ENCODE data around the gene ABCA2. TPM values are rescaled to one million over a fixed set of nuclear protein-coding genes. Genes with fewer than 3 reads are reported as not detected.

ABCA2 gene
- total RNA-seq, 1 donor from 2014 or later = 7.6 TPM

DNA sequence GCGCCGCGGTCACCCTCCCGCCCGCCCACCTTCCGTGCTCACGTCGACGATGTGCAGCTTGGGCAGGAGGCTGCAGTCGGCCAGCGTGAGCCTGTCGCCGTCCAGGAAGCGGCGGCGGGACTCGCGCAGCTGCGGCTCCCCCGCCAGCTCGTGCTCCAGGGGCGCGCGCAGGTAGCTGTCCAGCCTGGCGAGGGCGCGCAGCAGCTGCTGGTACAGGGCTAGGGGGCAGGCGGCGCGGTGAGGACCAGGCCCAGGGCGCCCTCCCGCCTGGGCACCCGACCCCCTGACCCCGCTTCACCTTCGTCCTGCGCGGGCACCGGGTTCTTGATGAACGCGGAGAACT, 33.2 kb downstream of the ABCA2 start:
- DNase-seq (ENCODE audit: low read depth) = no peak
- no peak overlapping the region for H3K4me3 ChIP-seq (ENCODE audit: low read depth, low read length)
- TF ChIP-seq, protein P1, sequence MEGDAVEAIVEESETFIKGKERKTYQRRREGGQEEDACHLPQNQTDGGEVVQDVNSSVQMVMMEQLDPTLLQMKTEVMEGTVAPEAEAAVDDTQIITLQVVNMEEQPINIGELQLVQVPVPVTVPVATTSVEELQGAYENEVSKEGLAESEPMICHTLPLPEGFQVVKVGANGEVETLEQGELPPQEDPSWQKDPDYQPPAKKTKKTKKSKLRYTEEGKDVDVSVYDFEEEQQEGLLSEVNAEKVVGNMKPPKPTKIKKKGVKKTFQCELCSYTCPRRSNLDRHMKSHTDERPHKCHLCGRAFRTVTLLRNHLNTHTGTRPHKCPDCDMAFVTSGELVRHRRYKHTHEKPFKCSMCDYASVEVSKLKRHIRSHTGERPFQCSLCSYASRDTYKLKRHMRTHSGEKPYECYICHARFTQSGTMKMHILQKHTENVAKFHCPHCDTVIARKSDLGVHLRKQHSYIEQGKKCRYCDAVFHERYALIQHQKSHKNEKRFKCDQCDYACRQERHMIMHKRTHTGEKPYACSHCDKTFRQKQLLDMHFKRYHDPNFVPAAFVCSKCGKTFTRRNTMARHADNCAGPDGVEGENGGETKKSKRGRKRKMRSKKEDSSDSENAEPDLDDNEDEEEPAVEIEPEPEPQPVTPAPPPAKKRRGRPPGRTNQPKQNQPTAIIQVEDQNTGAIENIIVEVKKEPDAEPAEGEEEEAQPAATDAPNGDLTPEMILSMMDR (conservative IDR thresholded peaks at IDR 0.05; ENCODE audit: low read depth, low read length) = no peak

DNA sequence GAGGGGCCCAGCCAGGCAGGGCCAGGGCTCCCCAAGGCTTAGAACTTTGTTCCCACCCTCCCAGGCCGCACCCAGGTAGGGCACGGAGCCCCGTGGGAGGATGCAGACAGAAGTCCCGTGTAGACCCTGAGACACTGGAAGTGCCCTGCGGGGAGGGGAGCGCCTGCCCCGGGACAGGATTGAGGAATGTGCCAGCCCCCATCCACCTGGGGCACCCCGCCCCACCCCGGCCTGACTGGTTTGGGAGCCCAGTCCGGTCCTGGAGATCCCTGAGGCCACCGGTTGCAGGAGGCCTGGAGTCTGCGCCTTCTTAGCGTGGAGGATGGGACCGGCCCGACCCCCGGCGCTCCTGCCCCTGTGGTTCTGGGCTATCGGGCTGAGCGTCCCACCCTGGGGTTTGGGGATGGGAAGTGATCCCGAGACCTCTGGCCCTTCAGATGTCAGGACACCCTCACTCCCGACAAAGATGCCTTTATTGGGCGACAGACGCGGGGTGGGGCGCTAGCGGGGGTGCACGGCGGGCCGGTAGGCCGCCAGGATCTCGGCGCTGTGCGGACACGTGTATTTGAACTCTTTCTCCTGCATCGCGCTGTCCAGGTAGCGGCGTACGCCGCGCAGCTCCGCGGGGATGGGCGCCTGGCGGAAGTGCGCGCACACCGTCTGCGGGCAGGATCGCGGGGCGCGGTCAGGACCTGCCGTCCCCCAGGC, 33.7 kb downstream of the ABCA2 start:
- H3K4me3 ChIP-seq (ENCODE audit: low read depth, low read length) = no peak overlapping the region
- TF ChIP-seq, protein P1 (conservative IDR thresholded peaks at IDR 0.05; ENCODE audit: low read depth, low read length) = no peak
- no peak for DNase-seq (ENCODE audit: low read depth)

DNA sequence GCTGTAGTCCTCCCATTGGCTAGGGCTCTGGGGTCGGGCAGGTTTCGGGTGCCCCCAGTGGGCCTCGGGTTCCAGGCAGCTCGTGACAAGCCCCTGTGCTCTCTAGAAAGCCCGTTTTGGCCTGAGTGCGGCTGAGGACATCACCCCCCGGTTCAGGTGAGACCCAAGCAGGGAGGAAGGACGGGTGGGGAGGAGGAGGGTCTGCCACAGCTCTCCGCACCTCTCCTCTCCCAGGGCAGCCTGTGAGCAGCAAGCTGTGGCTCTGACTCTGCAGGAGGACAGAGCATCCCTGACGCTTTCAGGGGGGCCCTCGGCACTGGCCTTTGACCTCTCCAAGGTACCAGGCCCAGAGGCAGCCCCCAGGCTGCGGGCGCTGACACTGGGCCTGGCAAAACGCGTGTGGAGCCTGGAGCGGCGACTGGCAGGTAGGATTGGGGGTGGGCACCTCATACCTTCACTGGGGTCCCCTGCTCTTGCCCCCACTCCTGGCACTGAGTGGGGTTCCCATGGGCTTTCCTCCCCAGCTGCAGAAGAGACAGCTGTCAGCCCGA, 35.1 kb downstream of the ABCA2 start:
- TF ChIP-seq, protein P1 (conservative IDR thresholded peaks at IDR 0.05; ENCODE audit: low read depth, low read length) = no peak
- peak overlapping the region; percentile 84 for H3K4me3 ChIP-seq (ENCODE audit: low read depth, low read length)
- no peak for DNase-seq (ENCODE audit: low read depth)

DNA sequence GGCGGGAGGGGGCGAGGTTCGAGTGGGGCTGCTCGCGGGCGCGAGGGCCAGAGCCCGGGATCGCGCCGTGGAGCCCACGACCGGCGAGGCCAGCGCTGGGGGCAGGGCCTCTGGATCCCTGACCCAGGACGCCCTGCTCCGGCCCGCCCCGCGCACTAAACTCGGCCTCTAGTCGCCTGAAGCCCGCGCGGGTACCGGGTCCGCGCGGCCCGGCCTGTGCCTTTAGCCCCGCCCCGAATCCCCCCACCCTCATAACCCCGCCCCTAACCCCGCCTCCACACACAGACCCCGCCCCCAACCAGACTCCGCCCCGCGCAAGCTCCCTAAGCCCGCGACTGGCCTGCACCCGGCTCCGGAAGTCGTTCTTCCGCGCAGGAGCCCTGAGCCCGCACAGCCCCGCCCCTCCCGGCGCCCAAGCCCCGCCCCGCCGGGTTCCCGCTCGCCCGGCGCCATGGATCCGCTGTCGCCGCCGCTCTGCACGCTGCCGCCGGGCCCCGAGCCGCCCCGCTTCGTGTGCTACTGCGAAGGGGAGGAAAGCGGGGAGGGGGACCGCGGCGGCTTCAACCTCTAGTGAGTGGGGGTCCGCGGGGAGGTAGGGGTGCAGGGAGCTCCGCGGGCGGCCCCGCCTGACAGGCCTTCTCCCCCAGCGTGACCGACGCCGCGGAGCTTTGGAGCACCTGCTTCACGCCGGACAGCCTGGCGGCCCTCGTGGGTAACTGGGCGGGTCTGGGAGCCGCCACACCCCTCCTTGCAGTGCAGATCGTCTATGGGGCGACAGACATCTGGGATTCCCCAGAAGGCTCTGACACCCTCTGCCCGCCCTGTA, 35.8 kb downstream of the ABCA2 start, which contains the start of gene PAXX:
Gene PAXX, plus strand, starts transcription at position 430 of the 826 bp plus-strand sequence. Its CDS starts 22 bp downstream, at position 452.
- H3K4me3 ChIP-seq (ENCODE audit: low read depth, low read length) = peak within 1 kb of the TSS; percentile 84
- TF ChIP-seq, protein P1 (conservative IDR thresholded peaks at IDR 0.05; ENCODE audit: low read depth, low read length) = no peak
- peak; percentile 23 for DNase-seq (ENCODE audit: low read depth)

DNA sequence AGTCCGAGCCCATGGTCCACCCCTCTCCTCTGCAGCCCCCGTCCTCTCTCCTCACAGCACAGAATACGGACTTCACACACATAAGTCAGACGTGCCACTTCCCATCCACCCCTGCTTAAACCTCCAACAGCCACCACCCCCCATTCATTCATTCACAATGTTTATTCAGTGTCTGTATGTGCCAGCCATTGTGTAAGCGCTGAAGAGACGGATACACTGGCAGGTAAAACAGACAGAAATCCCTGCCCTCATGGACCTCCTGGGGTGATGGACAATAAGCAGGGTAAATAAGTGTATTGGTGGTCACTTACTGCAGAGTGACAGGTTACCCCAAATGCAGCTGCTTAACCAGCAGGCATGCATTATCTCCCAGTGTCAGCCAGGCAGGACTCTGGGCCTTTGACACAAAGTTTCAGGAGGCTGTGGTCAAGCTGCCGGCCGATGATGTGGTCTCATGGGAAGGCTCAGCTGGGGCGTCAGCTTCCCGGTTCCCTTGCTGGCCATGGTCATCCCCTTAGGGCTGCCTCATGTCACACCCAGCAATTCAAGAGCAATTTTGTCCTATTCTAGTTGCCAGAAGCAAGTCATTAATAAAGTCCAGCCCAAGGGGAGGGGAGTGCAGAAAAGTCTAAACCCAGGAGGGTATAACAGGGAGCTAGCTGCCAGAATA, 37.7 kb downstream of the ABCA2 start:
- no peak overlapping the region for H3K4me3 ChIP-seq (ENCODE audit: low read depth, low read length)
- TF ChIP-seq, protein P1 (conservative IDR thresholded peaks at IDR 0.05; ENCODE audit: low read depth, low read length) = no peak
- no peak for DNase-seq (ENCODE audit: low read depth)

DNA sequence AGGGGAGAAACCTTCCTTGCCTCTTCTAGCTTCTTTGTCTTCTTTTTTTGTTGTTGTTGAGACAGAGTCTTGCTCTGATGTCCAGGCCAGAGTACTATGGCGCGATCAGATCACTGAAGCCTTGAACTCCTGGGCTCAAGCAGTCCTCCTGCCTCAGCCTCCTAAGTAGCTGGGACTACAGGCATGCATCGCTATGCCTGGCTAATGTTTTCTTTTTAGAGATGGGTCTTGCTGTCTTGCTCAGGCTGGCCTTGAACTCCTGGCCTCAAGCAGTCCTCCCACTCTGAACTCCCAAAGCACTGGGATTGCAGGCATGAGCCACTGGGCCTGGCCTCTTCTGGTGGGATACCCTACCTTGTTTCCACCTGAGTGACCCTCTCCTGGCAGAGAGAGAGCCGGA, 39.2 kb downstream of the ABCA2 start:
- H3K4me3 ChIP-seq (ENCODE audit: low read depth, low read length) = no peak overlapping the region
- TF ChIP-seq, protein P1 (conservative IDR thresholded peaks at IDR 0.05; ENCODE audit: low read depth, low read length) = no peak
- DNase-seq (ENCODE audit: low read depth) = no peak

Data from epithelial cell of proximal tubule (primary cell).